ENCODE measurements around the gene SFTPB.

SFTPB gene

GRCh38 chr2:85702172-85702571, 34.2 kb upstream of the SFTPB start:
- no peak for DNase-seq

- no peak for DNase-seq
These were observed 31.3 kb upstream of the SFTPB start for GRCh38 chr2:85699325-85699724.

- no peak for DNase-seq
These were observed 30.9 kb upstream of the SFTPB start for GRCh38 chr2:85698880-85699254.

GRCh38 chr2:85698184-85698879, 30.3 kb upstream of the SFTPB start:
- no peak for DNase-seq

GRCh38 chr2:85697716-85698115, 29.7 kb upstream of the SFTPB start:
- no peak for DNase-seq

- DNase-seq = no peak
These were observed 29.1 kb upstream of the SFTPB start for GRCh38 chr2:85697096-85697495.

GRCh38 chr2:85695691-85696668, 28.0 kb upstream of the SFTPB start:
- DNase-seq = no peak

GRCh38 chr2:85695121-85695520, 27.1 kb upstream of the SFTPB start:
- no peak for DNase-seq

- no peak for DNase-seq
These were observed 26.3 kb upstream of the SFTPB start, which contains the start of gene GNLY for GRCh38 chr2:85694052-85695025. TSS of gene GNLY (plus strand) at chr2:85694358. CDS start at chr2:85694419, 61 bp downstream.

- no peak for DNase-seq
These were observed 24.1 kb upstream of the SFTPB start for GRCh38 chr2:85692039-85692645.

GRCh38 chr2:85690932-85691331, 22.9 kb upstream of the SFTPB start:
- DNase-seq = no peak

GRCh38 chr2:85684806-85685205, 16.8 kb upstream of the SFTPB start:
- no peak for DNase-seq

- no peak for DNase-seq
These were observed 16.4 kb upstream of the SFTPB start for GRCh38 chr2:85684380-85684779.

- no peak for DNase-seq
These were observed 14.4 kb upstream of the SFTPB start for GRCh38 chr2:85682378-85682777.

GRCh38 chr2:85681776-85682175, 13.8 kb upstream of the SFTPB start:
- DNase-seq = no peak

- DNase-seq = no peak
These were observed 13.4 kb upstream of the SFTPB start for GRCh38 chr2:85681372-85681763.

- DNase-seq = no peak
These were observed 12.8 kb upstream of the SFTPB start for GRCh38 chr2:85680707-85681371.

- no peak for DNase-seq
These were observed 11.0 kb upstream of the SFTPB start for GRCh38 chr2:85678794-85679672.

GRCh38 chr2:85678377-85678776, 10.4 kb upstream of the SFTPB start:
- no peak for DNase-seq

GRCh38 chr2:85675866-85676548, 8.0 kb upstream of the SFTPB start:
- no peak for DNase-seq
